ENCODE results near the gene NINJ1.

Gene NINJ1

GRCh38 chr9:93100276-93100636 lies 33.8 kb downstream of the NINJ1 start:
- DNase-seq (ENCODE audit: low read depth in 2 of 2) = no peak

GRCh38 chr9:93099551-93100275 lies 34.3 kb downstream of the NINJ1 start:
- no peak for DNase-seq (ENCODE audit: low read depth in 2 of 2)

GRCh38 chr9:93098236-93098946 lies 35.7 kb downstream of the NINJ1 start:
- DNase-seq (ENCODE audit: low read depth in 2 of 2) = peak; percentile 76

- no peak for DNase-seq (ENCODE audit: low read depth in 2 of 2)
Measured at GRCh38 chr9:93097511-93098201, 36.4 kb downstream of the NINJ1 start.

GRCh38 chr9:93096811-93097382 lies 37.2 kb downstream of the NINJ1 start:
- no peak for DNase-seq (ENCODE audit: low read depth in 2 of 2)

GRCh38 chr9:93096131-93096802 lies 37.8 kb downstream of the NINJ1 start, which contains the start of gene CARD19:
Gene CARD19, plus strand, starts transcription at chr9:93096217. Its CDS starts 129 bp downstream, at chr9:93096346.
- no peak for DNase-seq (ENCODE audit: low read depth in 2 of 2)

- DNase-seq (ENCODE audit: low read depth in 2 of 2) = peak; percentile 94 to 96
Measured at GRCh38 chr9:93095205-93096130, 38.6 kb downstream of the NINJ1 start.

- DNase-seq (ENCODE audit: low read depth in 2 of 2) = no peak
Measured at GRCh38 chr9:93094658-93095204, 39.3 kb downstream of the NINJ1 start.

GRCh38 chr9:93093877-93094657 lies 40.0 kb downstream of the NINJ1 start:
- DNase-seq (ENCODE audit: low read depth in 2 of 2) = no peak

GRCh38 chr9:93093127-93093876 lies 40.7 kb downstream of the NINJ1 start:
- no peak for DNase-seq (ENCODE audit: low read depth in 2 of 2)

GRCh38 chr9:93092251-93092991 lies 41.6 kb downstream of the NINJ1 start:
- DNase-seq (ENCODE audit: low read depth in 2 of 2) = no peak

- DNase-seq (ENCODE audit: low read depth in 2 of 2) = peak; percentile 44 to 47
Measured at GRCh38 chr9:93091453-93092081, 42.5 kb downstream of the NINJ1 start.

GRCh38 chr9:93091056-93091452 lies 43.0 kb downstream of the NINJ1 start:
- DNase-seq (ENCODE audit: low read depth in 2 of 2) = no peak

GRCh38 chr9:93090091-93090655 lies 43.9 kb downstream of the NINJ1 start:
- no peak for DNase-seq (ENCODE audit: low read depth in 2 of 2)

- no peak for DNase-seq (ENCODE audit: low read depth in 2 of 2)
Measured at GRCh38 chr9:93089481-93089991, 44.5 kb downstream of the NINJ1 start.

GRCh38 chr9:93089024-93089423 lies 45.0 kb downstream of the NINJ1 start:
- DNase-seq (ENCODE audit: low read depth in 2 of 2) = no peak

- no peak for DNase-seq (ENCODE audit: low read depth in 2 of 2)
Measured at GRCh38 chr9:93088656-93089015, 45.4 kb downstream of the NINJ1 start.

Measured in fibroblast of skin of left biceps (primary cell).